IPS-20b (cell line): Measurements from ENCODE around the gene PON1.

ENCODE experiments used
- H3K27ac ChIP-seq: one replicate; pipeline ENCODE4 v1.5.1; 2013; ENCODE audit warnings: low read length
- H3K27me3 ChIP-seq: 2 replicates; pipeline ENCODE4 v1.6.1; 2013; ENCODE audit warnings: mild to moderate bottlenecking, low read length, inconsistent platforms; ENCODE audit not compliant: insufficient read depth
- H3K36me3 ChIP-seq: 2 replicates; pipeline ENCODE4 v1.6.1; 2013; ENCODE audit warnings: low read depth, mild to moderate bottlenecking, inconsistent platforms, low read length, moderate library complexity; ENCODE audit not compliant: insufficient read depth
- H3K4me1 ChIP-seq: 2 replicates; pipeline ENCODE4 v1.6.1; 2013; ENCODE audit warnings: mild to moderate bottlenecking, control low read depth, inconsistent platforms, low read length, moderate library complexity; ENCODE audit not compliant: insufficient read depth
- H3K4me3 ChIP-seq: 2 replicates; pipeline ENCODE4 v1.5.1; 2013; ENCODE audit warnings: mild to moderate bottlenecking, low read length, inconsistent platforms
- H3K9ac ChIP-seq: 2 replicates; pipeline ENCODE4 v1.6.1; 2013; ENCODE audit warnings: low read depth, mild to moderate bottlenecking, inconsistent platforms, low read length, moderate library complexity
- H3K9me3 ChIP-seq: 2 replicates; pipeline ENCODE4 v1.6.1; 2013; ENCODE audit warnings: mild to moderate bottlenecking, low read depth, low read length, inconsistent platforms; ENCODE audit not compliant: insufficient read depth

PON1 gene

DNA sequence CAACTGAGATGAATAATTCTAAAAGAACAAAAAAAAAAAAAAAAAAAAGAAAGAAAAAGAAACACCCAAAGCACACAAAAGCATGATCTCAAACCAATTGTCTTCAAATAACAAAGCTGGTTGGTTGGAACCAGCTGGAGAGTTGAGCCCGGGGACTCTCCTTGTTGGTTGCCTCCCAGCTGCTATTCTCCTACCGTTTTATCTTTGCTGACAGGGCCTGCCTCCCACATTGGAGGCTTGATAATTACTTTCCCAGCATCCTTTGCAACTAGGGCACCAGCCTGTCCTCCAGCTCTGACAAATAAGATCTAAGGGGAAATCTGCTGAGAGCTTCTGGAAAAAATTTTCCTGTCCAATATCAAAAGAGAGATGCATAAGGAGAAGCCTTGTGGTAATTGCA is 6.8 kb downstream of the PON1 start:
- Histone ChIP-seq H3K9me3 (no peaks in the 10 kb centered on the region), H3K4me1 (no peaks in the 10 kb centered on the region), H3K4me3 (no peak overlapping the region), H3K27ac (no peak overlapping the region), H3K27me3 (no peaks in the 10 kb centered on the region), H3K36me3 (no peaks in the 10 kb centered on the region), H3K9ac (no peak overlapping the region)

DNA sequence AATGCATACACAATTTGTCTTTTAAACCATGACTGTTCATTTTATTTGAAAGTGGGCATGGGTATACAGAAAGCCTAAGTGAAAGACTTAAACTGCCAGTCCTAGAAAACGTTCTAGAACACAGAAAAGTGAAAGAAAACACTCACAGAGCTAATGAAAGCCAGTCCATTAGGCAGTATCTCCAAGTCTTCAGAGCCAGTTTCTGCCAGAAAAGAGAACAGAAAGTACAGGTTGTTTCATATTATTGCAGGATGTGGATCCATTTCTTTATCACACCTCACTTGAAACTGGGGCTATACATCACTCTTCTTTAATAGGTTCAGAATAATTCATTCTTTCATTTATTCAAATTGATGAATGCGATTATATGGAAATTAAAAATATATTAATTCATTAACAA is 7.7 kb downstream of the PON1 start:
- Histone ChIP-seq H3K4me1 (no peaks in the 10 kb centered on the region), H3K27ac (no peak overlapping the region), H3K9ac (no peak overlapping the region), H3K27me3 (no peaks in the 10 kb centered on the region), H3K4me3 (no peak overlapping the region), H3K9me3 (no peaks in the 10 kb centered on the region), H3K36me3 (no peaks in the 10 kb centered on the region)

DNA sequence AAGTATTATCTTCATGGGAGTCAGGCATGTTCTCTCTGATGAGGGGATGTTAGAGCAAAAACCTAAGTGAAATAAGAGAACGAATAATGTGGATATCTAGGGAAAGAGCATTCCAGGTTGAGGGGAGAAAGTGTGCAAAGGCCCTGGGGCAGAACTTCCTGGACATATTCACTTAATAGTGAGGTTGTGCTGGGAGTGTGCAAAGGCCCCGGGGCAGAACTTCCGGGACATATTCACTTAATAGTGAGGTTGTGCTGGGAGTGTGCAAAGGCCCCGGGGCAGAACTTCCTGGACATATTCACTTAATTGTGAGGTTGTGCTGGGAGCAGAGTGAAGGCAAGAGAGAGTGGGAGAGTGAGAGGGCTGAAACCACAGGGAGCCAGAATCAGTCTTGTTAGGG is 11.8 kb downstream of the PON1 start:
- H3K4me3 ChIP-seq: no peak overlapping the region
- no peaks in the 10 kb centered on the region for H3K27me3 ChIP-seq
- H3K9ac ChIP-seq: no peak overlapping the region
- no peaks in the 10 kb centered on the region for H3K36me3 ChIP-seq
- no peak overlapping the region for H3K27ac ChIP-seq
- H3K9me3 ChIP-seq: no peaks in the 10 kb centered on the region
- H3K4me1 ChIP-seq: no peaks in the 10 kb centered on the region

DNA sequence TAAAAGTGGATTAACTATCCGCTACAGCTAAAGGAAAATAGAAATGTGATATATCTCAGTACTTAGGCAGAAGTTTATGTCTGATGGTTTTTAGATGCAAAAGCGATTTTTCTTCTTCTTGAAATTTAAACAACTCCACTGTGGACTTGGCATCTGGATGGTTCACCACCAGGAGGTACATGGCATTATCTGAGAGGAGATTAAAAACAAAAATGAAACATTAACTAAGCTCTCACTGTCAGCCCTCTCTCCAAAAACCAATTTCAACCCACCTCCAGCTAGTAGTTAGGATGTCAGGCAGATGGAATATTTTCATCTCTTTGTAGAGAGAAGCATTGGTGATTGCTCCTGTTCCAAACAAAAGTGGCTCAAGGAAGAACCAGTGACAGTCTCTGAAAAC is 12.9 kb downstream of the PON1 start:
- Histone ChIP-seq H3K27me3 (no peaks in the 10 kb centered on the region), H3K36me3 (no peaks in the 10 kb centered on the region), H3K27ac (no peak overlapping the region), H3K9me3 (no peaks in the 10 kb centered on the region), H3K4me3 (no peak overlapping the region), H3K9ac (no peak overlapping the region), H3K4me1 (no peaks in the 10 kb centered on the region)

DNA sequence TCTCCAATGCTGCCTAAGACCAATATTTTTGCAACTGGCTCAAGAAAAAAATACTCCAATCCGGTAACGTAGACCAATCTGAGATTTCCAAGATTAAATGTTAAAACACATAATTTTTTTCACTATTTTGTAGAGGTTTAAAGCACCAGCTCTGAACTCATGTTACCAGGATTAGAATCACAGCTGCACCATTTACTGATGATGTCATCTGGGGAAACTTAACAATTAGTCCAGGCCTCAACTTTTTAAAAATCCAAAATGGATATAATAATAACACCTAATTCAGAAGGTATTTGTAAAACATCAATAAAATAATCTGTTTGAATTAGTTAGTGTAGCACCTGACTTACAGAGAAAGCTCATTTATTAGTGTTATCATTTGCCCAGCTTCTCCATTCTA is 14.4 kb downstream of the PON1 start:
- no peaks in the 10 kb centered on the region for H3K27me3 ChIP-seq
- H3K36me3 ChIP-seq: no peaks in the 10 kb centered on the region
- H3K4me1 ChIP-seq: no peaks in the 10 kb centered on the region
- no peak overlapping the region for H3K4me3 ChIP-seq
- H3K27ac ChIP-seq: no peak overlapping the region
- H3K9me3 ChIP-seq: no peaks in the 10 kb centered on the region
- H3K9ac ChIP-seq: no peak overlapping the region

DNA sequence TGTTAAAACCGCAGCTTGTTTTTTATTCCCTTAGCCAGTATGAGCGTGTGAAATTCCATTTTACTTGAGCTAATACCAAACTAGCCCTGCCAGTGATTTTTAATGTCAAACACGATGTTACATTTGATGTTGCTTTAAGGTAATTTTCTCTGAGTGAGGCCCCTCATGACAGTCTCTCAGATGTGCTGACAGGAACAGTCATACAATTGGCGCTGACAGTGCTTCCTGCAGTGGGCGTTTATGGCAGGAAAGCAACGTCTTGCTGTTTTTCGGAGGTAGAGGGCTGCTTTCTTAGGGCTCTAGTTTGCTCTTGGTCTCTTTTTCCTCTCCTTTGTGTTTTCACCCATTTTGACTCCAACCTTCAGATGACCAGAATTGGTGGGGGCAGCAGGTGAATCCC is 19.3 kb downstream of the PON1 start:
- no peak overlapping the region for H3K4me3 ChIP-seq
- no peaks in the 10 kb centered on the region for H3K27me3 ChIP-seq
- H3K27ac ChIP-seq: no peak overlapping the region
- no peaks in the 10 kb centered on the region for H3K9me3 ChIP-seq
- no peaks in the 10 kb centered on the region for H3K4me1 ChIP-seq
- no peaks in the 10 kb centered on the region for H3K36me3 ChIP-seq
- no peak overlapping the region for H3K9ac ChIP-seq

DNA sequence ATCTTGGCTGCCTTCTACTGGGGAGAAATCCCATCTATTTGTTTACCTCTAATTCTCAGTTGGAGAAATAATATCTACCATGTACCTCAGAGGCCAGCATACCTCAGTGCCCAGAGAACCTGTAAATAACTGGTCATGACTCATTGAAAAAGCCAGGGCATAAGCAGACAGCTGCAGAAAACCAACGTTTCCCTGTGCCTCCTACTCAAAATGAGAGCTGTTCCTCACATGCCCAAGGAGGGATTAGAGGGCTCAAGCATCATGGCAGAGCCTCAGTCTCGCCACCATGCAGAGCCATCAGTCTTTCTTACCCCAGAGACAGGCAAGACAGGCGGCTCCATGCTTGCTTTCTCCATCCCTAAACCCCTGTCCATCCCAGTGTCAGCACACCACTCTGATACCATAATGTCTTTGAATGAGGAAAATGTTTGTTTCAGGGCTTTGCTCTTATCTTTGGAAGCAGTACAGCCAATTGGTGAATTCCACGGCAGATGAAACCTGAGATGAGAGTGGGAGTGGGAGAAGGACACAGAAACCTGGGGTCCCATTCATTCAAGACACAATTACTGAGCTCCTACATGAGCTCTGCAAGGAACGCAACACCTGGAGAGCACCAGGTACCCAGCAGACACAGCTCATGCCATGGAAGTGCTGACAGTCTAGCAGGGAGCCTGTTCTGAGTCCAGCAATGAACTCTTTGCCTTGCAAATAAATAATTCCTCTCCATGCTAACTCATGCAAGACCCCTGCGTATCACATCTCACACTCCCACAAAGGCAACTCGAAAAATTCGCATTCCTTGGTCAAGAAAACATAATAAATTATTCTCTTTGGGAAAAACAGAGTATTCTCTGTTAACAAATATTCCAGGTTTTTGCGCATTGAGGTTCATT is 21.1 kb downstream of the PON1 start:
- Histone ChIP-seq H3K4me3 (no peak overlapping the region), H3K9ac (no peak overlapping the region), H3K36me3 (no peaks in the 10 kb centered on the region), H3K9me3 (no peaks in the 10 kb centered on the region), H3K27ac (no peak overlapping the region), H3K4me1 (no peaks in the 10 kb centered on the region), H3K27me3 (no peaks in the 10 kb centered on the region)

DNA sequence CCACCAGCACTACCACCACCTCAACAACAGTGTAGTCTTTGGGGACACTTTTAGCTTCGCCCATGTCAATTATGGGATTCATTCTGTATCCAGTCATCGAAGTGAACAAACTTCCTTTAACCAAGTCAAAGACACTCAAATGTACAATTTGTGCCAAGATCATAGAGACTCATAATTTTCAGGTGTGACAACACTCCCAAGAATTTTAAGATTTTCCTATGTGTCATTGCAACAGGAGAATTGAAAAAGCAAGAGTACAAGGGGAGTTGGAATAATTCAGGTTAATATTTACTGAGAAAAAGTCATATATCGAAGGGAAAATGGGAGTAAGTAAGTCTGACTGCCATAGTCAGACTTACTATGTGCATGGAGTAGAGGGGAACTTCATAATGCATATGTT is 26.2 kb downstream of the PON1 start:
- H3K9ac ChIP-seq: no peak overlapping the region
- no peaks in the 10 kb centered on the region for H3K36me3 ChIP-seq
- H3K4me3 ChIP-seq: no peak overlapping the region
- no peaks in the 10 kb centered on the region for H3K9me3 ChIP-seq
- no peaks in the 10 kb centered on the region for H3K27me3 ChIP-seq
- H3K27ac ChIP-seq: no peak overlapping the region
- H3K4me1 ChIP-seq: no peaks in the 10 kb centered on the region

DNA sequence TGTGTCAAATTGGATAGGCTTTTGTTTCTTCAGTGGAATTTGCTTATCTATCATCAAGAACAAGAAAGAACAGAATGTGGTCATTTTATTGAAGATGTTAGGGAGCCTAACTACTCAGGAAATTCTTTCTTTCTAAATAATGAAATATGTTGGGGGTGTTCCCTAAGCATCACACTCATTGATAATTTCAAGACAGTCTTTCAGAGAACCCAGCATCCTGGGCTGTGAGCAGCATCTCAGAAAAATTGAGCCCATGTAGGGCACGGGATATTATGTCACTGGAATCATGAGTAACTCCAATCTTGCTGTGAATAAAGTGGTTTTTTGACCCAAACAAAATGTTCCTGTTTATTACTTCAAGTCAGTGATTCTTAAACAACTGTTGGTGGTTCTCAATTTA is 27.3 kb downstream of the PON1 start:
- Histone ChIP-seq H3K27me3 (no peaks in the 10 kb centered on the region), H3K27ac (no peak overlapping the region), H3K9me3 (no peaks in the 10 kb centered on the region), H3K4me3 (no peak overlapping the region), H3K36me3 (no peaks in the 10 kb centered on the region), H3K9ac (no peak overlapping the region), H3K4me1 (no peaks in the 10 kb centered on the region)

DNA sequence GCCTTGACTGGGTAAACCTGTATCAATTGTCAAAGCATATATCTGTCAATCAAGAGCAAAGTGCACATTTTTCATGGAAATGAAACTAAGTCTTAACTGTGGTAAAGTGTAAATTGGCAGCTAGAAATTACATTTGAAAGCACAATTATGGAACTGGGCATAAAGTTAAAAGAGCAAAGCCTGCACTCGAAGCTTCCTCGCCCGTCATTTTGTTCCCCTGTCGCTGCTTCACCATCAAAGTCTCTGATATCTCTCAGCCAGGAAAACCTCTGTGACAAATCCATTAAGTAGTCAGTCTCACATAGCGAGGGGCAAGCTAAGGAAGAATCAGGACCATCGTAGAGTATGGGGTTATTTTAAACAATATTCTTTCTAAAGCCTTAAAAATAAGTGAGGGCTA is 27.9 kb downstream of the PON1 start:
- H3K9ac ChIP-seq: no peak overlapping the region
- no peaks in the 10 kb centered on the region for H3K27me3 ChIP-seq
- no peak overlapping the region for H3K27ac ChIP-seq

DNA sequence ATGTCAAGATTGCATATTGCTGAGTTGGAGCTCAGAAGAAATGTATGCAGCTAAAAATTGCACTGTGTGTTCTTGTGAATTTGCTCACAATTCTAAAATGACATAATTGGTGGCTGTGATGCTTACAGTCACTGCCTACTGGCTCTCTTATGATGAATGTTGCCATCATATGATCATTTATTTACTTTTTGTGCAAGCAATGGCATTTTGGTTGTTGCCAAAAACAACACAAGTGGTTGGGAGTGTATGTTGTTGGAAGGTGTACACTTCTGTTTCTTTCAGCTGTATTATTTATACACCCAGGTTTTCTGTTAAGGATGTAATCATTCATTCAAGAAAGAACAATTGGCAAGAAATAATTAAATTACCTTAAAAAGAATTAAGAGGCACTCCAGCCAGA is 28.9 kb downstream of the PON1 start:
- no peak overlapping the region for H3K4me3 ChIP-seq
- H3K4me1 ChIP-seq: no peaks in the 10 kb centered on the region

More for the DNA sequence above, 27.9 kb downstream of the PON1 start:
- Histone ChIP-seq H3K4me1 (no peaks in the 10 kb centered on the region), H3K36me3 (no peaks in the 10 kb centered on the region; the same call in 1 of the 2 replicates), H3K9me3 (no peaks in the 10 kb centered on the region), H3K4me3 (no peak overlapping the region)

DNA sequence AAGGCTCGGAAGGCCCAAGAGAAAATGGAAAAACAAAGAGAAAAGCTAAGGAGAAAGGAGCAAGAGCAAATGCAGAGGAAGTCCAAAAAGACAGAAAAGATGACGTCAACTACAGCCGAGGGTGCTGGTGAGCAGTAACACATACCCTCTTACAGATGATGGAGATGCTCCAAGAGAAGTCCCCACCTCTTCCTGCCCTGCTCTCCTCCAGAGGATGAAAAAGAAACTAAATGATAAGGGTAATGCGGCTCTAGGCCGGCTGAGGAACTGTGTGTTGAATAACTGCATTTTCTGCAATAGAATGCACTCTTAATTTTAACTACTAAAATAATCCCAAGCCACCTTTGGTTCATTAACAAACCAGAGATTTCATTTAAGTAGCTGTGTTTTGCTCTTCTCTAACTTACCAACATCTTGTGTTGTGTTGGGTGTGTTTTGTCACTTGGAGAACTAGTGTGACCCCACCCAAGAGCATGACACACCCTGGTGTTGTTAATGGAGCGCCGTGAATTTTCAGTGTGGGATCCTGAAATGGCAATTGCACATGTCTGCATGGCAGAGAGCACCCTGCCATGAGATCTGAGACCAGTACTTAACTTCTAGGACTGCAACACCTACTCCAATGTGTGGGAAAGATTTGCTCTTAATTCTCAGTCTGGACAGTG is 34.0 kb downstream of the PON1 start:
- Histone ChIP-seq H3K27me3 (no peaks in the 10 kb centered on the region), H3K9ac (no peak overlapping the region), H3K36me3 (peaks cover 21% of the 10 kb centered on the region; the same call in 1 of the 2 replicates), H3K27ac (no peak overlapping the region), H3K4me1 (0 out of 2 replicates have a peak, but pooled peaks cover 5% of the 10 kb centered on the region), H3K9me3 (no peaks in the 10 kb centered on the region), H3K4me3 (no peak overlapping the region)

More for the DNA sequence above, 28.9 kb downstream of the PON1 start:
- peaks cover 6% of the 10 kb centered on the region; the same call in 1 of the 2 replicates for H3K36me3 ChIP-seq
- H3K27ac ChIP-seq: no peak overlapping the region
- no peak overlapping the region for H3K9ac ChIP-seq
- no peaks in the 10 kb centered on the region for H3K27me3 ChIP-seq
- H3K9me3 ChIP-seq: no peaks in the 10 kb centered on the region
